ENCODE results near the gene HECTD3. TPM values are rescaled to one million over a fixed set of nuclear protein-coding genes. Genes with fewer than 3 reads are reported as not detected.

The HECTD3 gene
- total RNA-seq, 1 experiment from 2014 or later: 18.6 TPM

DNA sequence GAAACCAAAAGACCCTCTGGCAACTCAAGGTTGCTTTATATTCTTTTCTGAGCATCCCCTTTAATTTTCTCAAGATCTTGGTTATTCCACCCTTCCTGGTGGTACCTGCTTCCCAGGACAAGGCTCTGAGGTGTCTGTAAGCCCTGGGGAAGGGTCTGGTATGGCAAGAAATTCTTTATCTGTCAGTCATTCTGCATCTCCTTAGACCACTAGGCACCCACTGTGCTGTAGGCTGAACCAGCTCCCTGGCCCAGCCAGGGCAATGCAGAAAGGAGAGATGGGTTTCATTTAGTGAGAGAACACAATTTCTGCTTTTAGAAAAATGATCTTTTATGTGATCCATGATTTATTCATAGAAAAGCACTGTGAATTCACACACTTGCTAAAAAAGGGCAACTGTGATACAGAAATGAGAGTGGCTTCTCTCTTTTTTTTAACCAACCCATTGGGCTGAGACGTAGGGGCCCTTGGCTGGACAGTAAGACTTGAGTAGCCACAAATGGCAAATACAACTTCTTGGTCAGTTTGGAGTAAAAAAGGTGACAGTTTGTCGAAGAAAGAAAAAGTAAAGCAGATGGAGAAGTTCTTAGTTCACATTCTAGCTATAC, 5.1 kb upstream of the HECTD3 start:
- DNase-seq: no peak
- ChIA-PET CTCF (interaction anchor here (0.5 to 4.5 kb wide), 4 partner anchors 29 to 310 kb away, joined by 3 to 53 read pairs (median 5); no protein-coding TSS in a partner anchor), POLR2A (ENCODE audit: unreplicated experiment) (no interaction called here)
- TF ChIP-seq, protein P1, sequence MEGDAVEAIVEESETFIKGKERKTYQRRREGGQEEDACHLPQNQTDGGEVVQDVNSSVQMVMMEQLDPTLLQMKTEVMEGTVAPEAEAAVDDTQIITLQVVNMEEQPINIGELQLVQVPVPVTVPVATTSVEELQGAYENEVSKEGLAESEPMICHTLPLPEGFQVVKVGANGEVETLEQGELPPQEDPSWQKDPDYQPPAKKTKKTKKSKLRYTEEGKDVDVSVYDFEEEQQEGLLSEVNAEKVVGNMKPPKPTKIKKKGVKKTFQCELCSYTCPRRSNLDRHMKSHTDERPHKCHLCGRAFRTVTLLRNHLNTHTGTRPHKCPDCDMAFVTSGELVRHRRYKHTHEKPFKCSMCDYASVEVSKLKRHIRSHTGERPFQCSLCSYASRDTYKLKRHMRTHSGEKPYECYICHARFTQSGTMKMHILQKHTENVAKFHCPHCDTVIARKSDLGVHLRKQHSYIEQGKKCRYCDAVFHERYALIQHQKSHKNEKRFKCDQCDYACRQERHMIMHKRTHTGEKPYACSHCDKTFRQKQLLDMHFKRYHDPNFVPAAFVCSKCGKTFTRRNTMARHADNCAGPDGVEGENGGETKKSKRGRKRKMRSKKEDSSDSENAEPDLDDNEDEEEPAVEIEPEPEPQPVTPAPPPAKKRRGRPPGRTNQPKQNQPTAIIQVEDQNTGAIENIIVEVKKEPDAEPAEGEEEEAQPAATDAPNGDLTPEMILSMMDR (conservative IDR thresholded peaks at IDR 0.05): no peak
- no peak for TF ChIP-seq EZH2 (IDR thresholded peaks at IDR 0.05; ENCODE audit: low read depth)
- Histone ChIP-seq H3K4me2 (no peak overlapping the region), H3K4me1 (replicated peaks; ENCODE audit: insufficient read depth) (peaks cover 13% of the 10 kb centered on the region), H3K36me3 (ENCODE audit: low read depth) (no peaks in the 10 kb centered on the region), H2AFZ (no peak overlapping the region), H3K9me3 (ENCODE audit: insufficient read depth, low read depth) (no peaks in the 10 kb centered on the region), H3K79me2 (ENCODE audit: low read depth) (peaks cover 7% of the 10 kb centered on the region; the same call in 1 of the 2 replicates), H3K9me2 (ENCODE audit: insufficient read depth) (no peaks in the 10 kb centered on the region), H4K20me1 (ENCODE audit: insufficient read depth) (no peaks in the 10 kb centered on the region), H3K27me3 (ENCODE audit: insufficient read depth, low read depth) (no peaks in the 10 kb centered on the region), H3K4me3 (no peak overlapping the region), H3K27ac (no peak overlapping the region), H3F3A (ENCODE audit: insufficient read depth, low read depth) (peaks cover 16% of the 10 kb centered on the region; the same call in 1 of the 2 replicates)
- intact Hi-C loops (cut with micrococcal nuclease; ENCODE audit: unreplicated experiment): loop anchor here (5.0 to 10.0 kb wide), 4 partner anchors 341 to 1329 kb away; partner anchors contain the start of gene NSUN4
- BruUV-seq (replicated peaks): no TSS peak

DNA sequence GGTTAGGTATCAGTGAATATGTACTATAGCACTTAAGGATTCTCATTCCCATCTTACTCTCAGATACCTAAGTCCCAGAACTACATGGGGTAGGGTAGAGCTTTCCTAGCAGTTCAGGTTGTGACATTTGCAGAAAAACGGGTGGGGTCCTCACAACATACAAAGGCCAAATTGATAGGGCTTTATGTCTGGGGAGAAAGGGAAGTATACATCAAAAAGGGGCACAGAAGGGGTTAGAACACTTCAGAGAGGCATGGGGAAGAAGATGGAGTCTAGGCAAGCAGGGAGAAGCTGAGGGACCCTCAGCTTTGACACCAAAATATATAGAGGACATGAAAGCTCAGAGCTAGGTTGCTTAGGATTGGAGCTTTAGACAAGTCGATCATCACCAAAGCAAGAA, 4.6 kb upstream of the HECTD3 start:
- CTCF ChIA-PET: interaction anchor here (0.5 to 4.5 kb wide), 3 partner anchors 275 to 457 kb away, joined by 3 to 53 read pairs (median 3); no protein-coding TSS in a partner anchor

DNA sequence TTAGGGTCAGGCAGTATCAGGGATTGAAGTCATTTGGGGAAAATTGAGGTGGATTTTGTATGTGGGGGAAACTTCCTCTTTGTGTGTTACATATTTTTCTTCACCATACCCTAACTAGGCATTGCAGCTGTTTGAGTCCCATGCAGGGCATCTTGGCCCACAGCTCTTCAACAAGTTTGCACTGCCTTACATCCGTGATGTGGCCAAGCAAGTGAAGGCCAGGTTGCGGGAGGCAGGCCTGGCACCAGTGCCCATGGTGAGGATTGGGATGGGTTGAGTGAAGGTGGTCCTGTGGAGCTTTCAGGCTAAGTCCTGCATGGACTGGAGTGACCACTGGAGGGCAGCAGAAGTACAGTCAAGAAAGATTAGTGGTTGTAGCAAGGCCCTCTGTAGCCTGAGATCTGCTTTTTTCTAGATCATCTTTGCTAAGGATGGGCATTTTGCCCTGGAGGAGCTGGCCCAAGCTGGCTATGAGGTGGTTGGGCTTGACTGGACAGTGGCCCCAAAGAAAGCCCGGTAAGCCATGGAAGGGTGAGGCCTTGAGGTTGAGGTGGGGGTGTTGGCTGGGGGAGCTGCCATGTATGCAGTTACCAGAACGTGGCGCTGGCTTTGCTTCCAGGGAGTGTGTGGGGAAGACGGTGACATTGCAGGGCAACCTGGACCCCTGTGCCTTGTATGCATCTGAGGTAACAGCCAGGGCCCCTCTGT, 3.4 kb upstream of the HECTD3 start:
- peaks cover 13% of the 10 kb centered on the region; the same call in 1 of the 2 replicates for H3K79me2 ChIP-seq (ENCODE audit: low read depth)
- no peaks in the 10 kb centered on the region for H3K9me2 ChIP-seq (ENCODE audit: insufficient read depth)
- no TSS peak for BruUV-seq (replicated peaks)
- intact Hi-C loops (cut with micrococcal nuclease; ENCODE audit: unreplicated experiment): loop anchor here (1.0 to 10.0 kb wide), 10 partner anchors 216 to 1330 kb away; partner anchors contain the start of genes MUTYH, NASP, NSUN4 and TOE1
- H4K20me1 ChIP-seq (ENCODE audit: insufficient read depth): no peaks in the 10 kb centered on the region
- peak; percentile 66 to 80 for DNase-seq
- no peaks in the 10 kb centered on the region for H3K36me3 ChIP-seq (ENCODE audit: low read depth)
- TF ChIP-seq EZH2 (IDR thresholded peaks at IDR 0.05; ENCODE audit: low read depth): no peak
- TF ChIP-seq, protein P1 (conservative IDR thresholded peaks at IDR 0.05): peak; percentile 93
- no peak overlapping the region for H3K4me2 ChIP-seq
- no peaks in the 10 kb centered on the region for H3K9me3 ChIP-seq (ENCODE audit: insufficient read depth, low read depth)
- H3K27me3 ChIP-seq (ENCODE audit: insufficient read depth, low read depth): no peaks in the 10 kb centered on the region
- H3K4me3 ChIP-seq: no peak overlapping the region
- peaks cover 20% of the 10 kb centered on the region for H3K4me1 ChIP-seq (replicated peaks; ENCODE audit: insufficient read depth)
- CTCF ChIA-PET: interaction anchor here (0.6 to 4.5 kb wide), 8 partner anchors 146 to 478 kb away, joined by 3 to 53 read pairs (median 4); no protein-coding TSS in a partner anchor
- H2AFZ ChIP-seq: no peak overlapping the region
- POLR2A ChIA-PET (ENCODE audit: unreplicated experiment): interaction anchor here (0.6 kb wide), 2 partner anchors 865 to 1209 kb away, joined by 4 to 7 read pairs; no protein-coding TSS in a partner anchor
- H3K27ac ChIP-seq: no peak overlapping the region
- H3F3A ChIP-seq (ENCODE audit: insufficient read depth, low read depth): peaks cover 16% of the 10 kb centered on the region; the same call in 1 of the 2 replicates

More for the DNA sequence above, 4.6 kb upstream of the HECTD3 start:
- Histone ChIP-seq H3K4me3 (no peak overlapping the region), H3K27ac (no peak overlapping the region), H3K9me3 (ENCODE audit: insufficient read depth, low read depth) (no peaks in the 10 kb centered on the region), H3K36me3 (ENCODE audit: low read depth) (no peaks in the 10 kb centered on the region), H3K79me2 (ENCODE audit: low read depth) (peaks cover 7% of the 10 kb centered on the region; the same call in 1 of the 2 replicates), H3K4me2 (no peak overlapping the region), H3K9me2 (ENCODE audit: insufficient read depth) (no peaks in the 10 kb centered on the region), H3F3A (ENCODE audit: insufficient read depth, low read depth) (peaks cover 16% of the 10 kb centered on the region; the same call in 1 of the 2 replicates), H3K27me3 (ENCODE audit: insufficient read depth, low read depth) (no peaks in the 10 kb centered on the region), H2AFZ (no peak overlapping the region), H3K4me1 (replicated peaks; ENCODE audit: insufficient read depth) (peaks cover 13% of the 10 kb centered on the region), H4K20me1 (ENCODE audit: insufficient read depth) (no peaks in the 10 kb centered on the region)
- BruUV-seq (replicated peaks): no TSS peak
- DNase-seq: no peak
- POLR2A ChIA-PET (ENCODE audit: unreplicated experiment): no interaction called here
- TF ChIP-seq EZH2 (IDR thresholded peaks at IDR 0.05; ENCODE audit: low read depth): no peak
- TF ChIP-seq, protein P1 (conservative IDR thresholded peaks at IDR 0.05): no peak
- intact Hi-C loops (cut with micrococcal nuclease; ENCODE audit: unreplicated experiment): loop anchor here (5.0 to 10.0 kb wide), 4 partner anchors 342 to 1329 kb away; partner anchors contain the start of gene NSUN4
